ENCODE results near the gene SUPV3L1.

Gene SUPV3L1

GRCh38 chr10:69208761-69209160 is 28.7 kb downstream of the SUPV3L1 start:
- no peak for DNase-seq

GRCh38 chr10:69209787-69210484 is 29.9 kb downstream of the SUPV3L1 start:
- no peak for DNase-seq

GRCh38 chr10:69211104-69211503 is 31.1 kb downstream of the SUPV3L1 start:
- no peak for DNase-seq

GRCh38 chr10:69211524-69211923 is 31.5 kb downstream of the SUPV3L1 start:
- DNase-seq: no peak

- no peak for DNase-seq
These were observed 33.7 kb downstream of the SUPV3L1 start for GRCh38 chr10:69213591-69214311.

GRCh38 chr10:69214666-69215131 is 34.7 kb downstream of the SUPV3L1 start:
- DNase-seq: no peak

GRCh38 chr10:69215405-69216171 is 35.6 kb downstream of the SUPV3L1 start:
- no peak for DNase-seq

DNA sequence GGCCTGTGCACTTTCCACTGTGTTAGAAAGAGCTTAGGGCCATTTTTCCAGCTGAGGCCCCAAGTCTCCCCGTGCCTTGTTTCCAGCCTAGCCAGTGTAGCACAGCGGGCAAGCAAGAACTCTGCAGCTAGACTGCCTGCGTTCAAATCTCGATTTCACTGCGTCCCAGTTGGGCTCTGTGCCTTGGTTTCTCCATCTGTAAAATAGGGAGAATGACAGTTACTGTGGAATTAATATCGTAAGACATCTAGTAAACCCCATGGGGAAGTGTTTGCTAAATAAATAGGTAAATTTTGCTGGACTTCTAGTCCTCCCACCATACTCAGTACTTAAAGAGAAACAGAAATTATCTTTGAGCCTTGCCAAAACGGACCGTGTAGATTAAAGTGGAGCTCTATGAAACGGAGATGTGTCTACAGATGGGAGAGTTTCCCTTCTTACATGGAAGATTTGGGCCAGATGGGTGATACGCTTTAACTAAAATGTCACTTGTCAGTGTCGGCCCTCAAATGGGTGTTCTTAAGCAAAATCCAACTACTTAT is 36.6 kb downstream of the SUPV3L1 start:
- no peak for DNase-seq

GRCh38 chr10:69217119-69217754 is 37.2 kb downstream of the SUPV3L1 start:
- no peak for DNase-seq

GRCh38 chr10:69218831-69219230 is 38.8 kb downstream of the SUPV3L1 start:
- DNase-seq: no peak

DNA sequence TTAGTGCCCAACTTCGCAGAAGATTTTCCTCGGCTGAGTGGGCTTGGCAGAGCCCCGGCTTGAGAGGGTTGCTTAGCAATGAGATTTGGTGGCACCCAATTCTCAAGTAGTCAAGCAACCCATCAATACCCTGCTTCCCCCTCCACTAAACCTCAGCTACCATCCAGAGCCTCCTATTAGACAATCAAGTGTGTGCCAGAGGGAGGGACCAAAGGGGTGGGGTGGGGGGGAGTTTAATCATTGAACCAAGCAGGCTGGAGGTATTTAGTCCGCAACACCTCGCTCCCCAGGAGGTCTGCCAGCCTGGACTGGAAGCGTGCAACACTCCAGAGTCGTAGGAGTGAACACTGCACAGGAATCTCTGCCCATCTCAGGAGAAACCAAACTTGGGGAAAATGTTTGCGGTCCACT is 40.0 kb downstream of the SUPV3L1 start, which contains the start of gene HKDC1:
Gene HKDC1 (plus strand): TSS at position 292 of the 411 bp plus-strand sequence. CDS start 104 bp downstream, at position 396.
- no peak for DNase-seq

- no peak for DNase-seq
These were observed 40.5 kb downstream of the SUPV3L1 start for GRCh38 chr10:69220507-69220906.

GRCh38 chr10:69222157-69223027 is 42.4 kb downstream of the SUPV3L1 start:
- peak; percentile 68 for DNase-seq

DNA sequence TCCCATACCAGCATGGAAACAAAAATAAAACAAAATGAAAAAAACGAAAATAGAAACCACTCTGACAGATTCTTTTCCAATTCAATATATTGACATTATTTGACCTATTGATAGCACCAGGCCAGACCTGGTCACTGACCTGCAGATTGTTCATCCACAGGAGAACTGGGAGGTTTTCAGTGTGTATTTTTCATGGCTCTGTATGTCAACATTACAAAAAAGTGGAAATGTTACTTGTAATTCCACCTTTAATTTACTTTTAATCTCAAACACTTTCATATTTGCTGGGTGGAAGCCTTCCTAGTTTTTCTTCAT is 43.0 kb downstream of the SUPV3L1 start:
- no peak for DNase-seq

DNA sequence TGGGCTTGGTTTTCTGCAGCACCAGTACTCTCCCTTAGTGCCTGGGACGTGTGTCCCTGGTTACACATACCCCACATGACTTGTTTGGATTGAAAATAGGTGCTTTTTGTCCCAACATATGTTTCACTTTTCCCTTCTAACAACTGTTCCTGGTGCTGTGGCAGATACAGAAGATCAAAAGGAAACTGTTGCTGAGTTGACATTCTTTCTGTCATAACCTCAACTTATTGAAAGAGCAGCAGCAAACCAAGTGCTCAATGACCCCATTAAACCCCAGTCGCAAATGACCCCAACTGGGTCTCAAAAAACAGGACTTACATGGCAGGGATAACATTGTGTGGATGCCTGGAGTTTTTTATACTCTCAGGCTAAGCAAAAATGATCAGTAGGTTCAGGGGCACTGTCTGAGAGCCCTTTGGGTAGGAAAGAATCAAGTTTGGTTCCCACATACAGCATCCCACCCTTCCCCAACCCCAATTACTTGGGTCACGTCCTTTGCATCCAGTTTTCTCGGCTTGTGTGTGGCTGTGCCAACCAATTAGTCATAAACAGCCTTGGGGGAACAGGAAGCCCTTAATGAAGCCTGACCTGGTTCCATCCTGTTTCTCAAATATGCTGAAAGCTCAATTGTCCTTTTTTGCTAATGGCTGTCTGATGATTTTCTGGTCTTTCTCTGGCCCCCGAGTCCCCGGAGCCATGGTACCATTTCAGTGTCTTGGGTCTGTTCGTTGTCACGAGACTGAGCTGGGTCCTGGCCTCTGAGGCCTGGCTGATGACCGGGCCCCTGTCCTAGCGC is 45.0 kb downstream of the SUPV3L1 start:
- DNase-seq: no peak

DNA sequence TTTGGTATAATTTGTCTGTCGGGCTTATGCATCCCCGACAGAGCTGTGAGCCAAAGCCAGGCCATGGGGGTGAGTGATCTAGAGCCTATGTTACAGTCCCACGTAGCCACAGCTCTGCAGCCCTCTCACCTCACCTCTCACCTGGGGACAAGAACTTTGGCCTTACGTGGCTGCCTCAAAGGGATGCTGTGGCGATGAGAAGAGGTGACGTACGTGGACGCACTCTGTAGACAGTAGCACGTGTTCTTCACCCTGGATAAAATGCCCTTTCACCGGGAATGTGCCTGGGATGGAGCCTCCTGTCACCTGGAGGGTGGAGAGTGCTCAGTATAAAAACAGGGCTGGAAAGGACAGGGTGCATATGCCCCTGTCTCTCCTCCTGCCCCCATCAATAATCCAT is 45.6 kb downstream of the SUPV3L1 start:
- no peak for DNase-seq

DNA sequence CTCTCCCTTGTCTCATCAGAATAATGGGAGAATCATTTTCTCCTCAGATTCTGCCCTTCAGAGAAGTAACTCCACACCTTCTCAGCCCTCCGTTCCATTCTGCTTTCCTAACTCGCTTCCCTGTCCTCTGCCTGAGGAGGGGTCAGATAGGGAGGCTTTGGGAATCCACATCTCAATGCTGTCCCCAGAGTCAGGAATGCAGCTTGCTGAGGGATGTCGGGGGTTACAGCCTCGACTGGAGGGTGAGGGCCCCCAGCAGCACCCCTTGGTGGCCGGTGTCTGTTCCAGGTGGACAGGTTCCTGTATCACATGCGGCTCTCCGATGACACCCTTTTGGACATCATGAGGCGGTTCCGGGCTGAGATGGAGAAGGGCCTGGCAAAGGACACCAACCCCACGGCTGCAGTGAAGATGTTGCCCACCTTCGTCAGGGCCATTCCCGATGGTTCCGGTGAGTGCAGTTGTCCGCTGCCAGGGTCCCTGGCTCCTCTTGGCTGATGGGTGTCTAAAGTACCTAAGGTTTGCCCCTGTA is 47.0 kb downstream of the SUPV3L1 start:
- no peak for DNase-seq

DNA sequence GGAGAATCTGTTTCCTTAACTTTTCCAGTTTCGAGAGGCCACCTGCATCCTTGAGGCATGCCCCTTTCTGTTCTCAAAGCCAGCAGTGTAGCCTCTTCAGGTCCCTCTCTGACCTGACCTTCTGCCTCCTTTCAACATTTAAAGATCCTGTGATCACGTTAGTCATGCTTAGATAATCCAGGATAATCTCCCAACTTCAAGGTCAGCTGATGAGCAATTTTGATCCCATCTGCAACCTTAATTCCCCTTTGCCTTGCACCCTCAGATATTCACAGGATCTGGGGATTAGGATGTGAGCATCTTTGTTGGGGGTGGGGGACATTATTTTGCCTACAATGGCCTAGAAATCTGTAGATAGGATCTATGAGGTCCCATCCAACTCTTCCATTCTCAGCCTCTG is 48.1 kb downstream of the SUPV3L1 start:
- no peak for DNase-seq

GRCh38 chr10:69229616-69229916 is 49.5 kb downstream of the SUPV3L1 start:
- no peak for DNase-seq

GRCh38 chr10:69230128-69230527 is 50.1 kb downstream of the SUPV3L1 start:
- DNase-seq: no peak

DNA sequence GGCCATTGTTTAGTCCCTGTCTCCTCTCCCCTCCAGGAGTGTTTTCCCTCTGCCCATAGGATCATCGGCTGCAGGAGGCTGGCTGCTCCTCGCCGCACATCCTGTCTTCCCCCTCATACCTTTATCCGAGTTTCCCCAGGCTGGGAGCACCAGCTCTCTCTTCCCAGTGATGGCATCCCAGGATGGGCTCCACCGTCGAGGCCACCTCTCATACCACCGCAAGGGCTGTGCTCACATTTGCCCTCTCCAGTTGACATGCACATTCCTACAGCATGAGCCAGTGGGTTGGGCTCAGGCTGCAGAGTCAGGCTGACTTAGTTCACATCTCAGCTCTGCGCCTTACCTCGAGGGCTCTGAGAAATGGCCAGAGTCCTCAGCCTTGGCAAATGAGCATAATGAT is 52.2 kb downstream of the SUPV3L1 start:
- no peak for DNase-seq
